Measurements from ENCODE around the gene KRT7. TPM values are rescaled to one million over a fixed set of nuclear protein-coding genes. Genes with fewer than 3 reads are reported as not detected.

The KRT7 gene
- polyA plus RNA-seq, 1 experiment: 659 TPM

- CTCF ChIA-PET: interaction anchor here (3.1 to 3.3 kb wide), 2 partner anchors 11 to 13 kb away, joined by 11 to 23 read pairs; no protein-coding TSS in a partner anchor
These were observed 6.6 kb upstream of the KRT7 start for GRCh38 chr12:52226446-52226845.

DNA sequence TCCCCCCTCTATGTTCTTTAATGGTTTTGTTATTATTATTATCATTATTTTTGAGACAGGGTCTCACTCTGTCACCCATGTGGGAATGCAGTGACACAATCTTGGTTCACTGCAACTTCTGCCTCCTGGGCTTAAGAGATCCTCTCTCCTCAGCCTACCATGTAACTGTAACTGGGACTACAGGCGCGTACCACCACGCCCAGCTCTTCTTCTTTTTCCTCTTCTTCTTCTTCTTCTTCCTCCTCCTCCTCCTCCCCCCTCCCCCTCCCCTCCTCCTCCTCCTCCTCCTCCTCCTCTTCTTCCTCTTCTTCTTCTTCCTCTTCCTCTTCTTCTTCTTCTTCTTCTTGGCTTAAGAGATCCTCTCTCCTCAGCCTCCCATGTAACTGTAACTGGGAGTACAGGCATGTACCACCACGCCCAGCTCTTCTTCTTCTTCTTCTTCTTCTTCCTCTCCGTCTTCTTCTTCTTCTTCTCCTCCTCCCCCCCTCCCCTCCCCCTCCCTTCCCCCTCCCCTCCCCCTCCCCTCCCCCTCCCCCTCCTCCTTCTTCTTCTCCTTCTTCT, 5.4 kb upstream of the KRT7 start:
- ChIA-PET CTCF (interaction anchor here (1.4 to 3.3 kb wide), 2 partner anchors 12 to 14 kb away, joined by 6 to 11 read pairs; no protein-coding TSS in a partner anchor), POLR2A (no interaction called here)
- Histone ChIP-seq H3K4me3 (ENCODE audit: low read depth, low read length) (no peak overlapping the region), H3K36me3 (ENCODE audit: control insufficient read depth, insufficient read depth, low read length) (no peaks in the 10 kb centered on the region), H3K27me3 (ENCODE audit: control insufficient read depth, insufficient read depth, low read length) (no peaks in the 10 kb centered on the region)
- no peak for TF ChIP-seq CTCF (IDR thresholded peaks at IDR 0.05; ENCODE audit: insufficient read depth, low read depth, low read length)
- no peak for DNase-seq (ENCODE audit: low read depth)

More at GRCh38 chr12:52226446-52226845, 6.6 kb upstream of the KRT7 start:
- H3K4me3 ChIP-seq (ENCODE audit: low read depth, low read length): no peak overlapping the region
- no peak for DNase-seq (ENCODE audit: low read depth)
- no peak for TF ChIP-seq CTCF (IDR thresholded peaks at IDR 0.05; ENCODE audit: insufficient read depth, low read depth, low read length)
- H3K27me3 ChIP-seq (ENCODE audit: control insufficient read depth, insufficient read depth, low read length): no peaks in the 10 kb centered on the region
- no peaks in the 10 kb centered on the region for H3K36me3 ChIP-seq (ENCODE audit: control insufficient read depth, insufficient read depth, low read length)
- POLR2A ChIA-PET: no interaction called here

DNA sequence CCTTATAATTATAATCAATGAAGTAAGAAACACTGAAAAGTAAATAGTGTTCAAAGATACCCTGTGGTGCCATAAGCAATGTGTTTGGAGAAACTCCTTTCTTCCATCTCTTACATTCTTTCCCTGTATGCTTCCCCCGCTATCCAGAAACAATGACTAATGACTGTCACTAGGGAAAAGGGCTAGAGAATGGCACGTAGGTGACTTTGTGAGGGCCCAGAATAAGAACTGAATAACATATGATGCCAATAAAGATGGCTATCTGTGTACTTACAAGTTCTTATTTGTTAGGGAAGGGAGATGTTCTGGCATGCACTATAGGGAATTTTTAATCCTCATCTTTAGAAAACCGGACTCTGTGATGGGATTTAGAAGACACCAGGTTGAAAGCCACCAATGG, 4.7 kb upstream of the KRT7 start:
- H3K4me3 ChIP-seq (ENCODE audit: low read depth, low read length): no peak overlapping the region
- no peak for TF ChIP-seq CTCF (IDR thresholded peaks at IDR 0.05; ENCODE audit: insufficient read depth, low read depth, low read length)
- ChIA-PET POLR2A (no interaction called here), CTCF (interaction anchor here (2.6 kb wide), 1 partner anchor 16 kb away, joined by 14 read pairs; no protein-coding TSS in a partner anchor)
- no peak for DNase-seq (ENCODE audit: low read depth)
- H3K27me3 ChIP-seq (ENCODE audit: control insufficient read depth, insufficient read depth, low read length): no peaks in the 10 kb centered on the region
- H3K36me3 ChIP-seq (ENCODE audit: control insufficient read depth, insufficient read depth, low read length): no peaks in the 10 kb centered on the region

GRCh38 chr12:52228931-52229330, 4.1 kb upstream of the KRT7 start:
- no peak for TF ChIP-seq CTCF (IDR thresholded peaks at IDR 0.05; ENCODE audit: insufficient read depth, low read depth, low read length)
- POLR2A ChIA-PET: no interaction called here
- Histone ChIP-seq H3K36me3 (ENCODE audit: control insufficient read depth, insufficient read depth, low read length) (no peaks in the 10 kb centered on the region), H3K27me3 (ENCODE audit: control insufficient read depth, insufficient read depth, low read length) (no peaks in the 10 kb centered on the region), H3K4me3 (ENCODE audit: low read depth, low read length) (no peak overlapping the region)
- DNase-seq (ENCODE audit: low read depth): no peak
- CTCF ChIA-PET: interaction anchor here (1.2 to 2.6 kb wide), 4 partner anchors 16 to 98 kb away, joined by 3 to 14 read pairs (median 6); no protein-coding TSS in a partner anchor

GRCh38 chr12:52229836-52230343, 3.2 kb upstream of the KRT7 start:
- TF ChIP-seq CTCF (IDR thresholded peaks at IDR 0.05; ENCODE audit: insufficient read depth, low read depth, low read length): no peak
- no peak for DNase-seq (ENCODE audit: low read depth)
- ChIA-PET POLR2A (interaction anchor here (1.1 kb wide), 1 partner anchor 51 kb away, joined by 3 read pairs; no protein-coding TSS in a partner anchor), CTCF (interaction anchor here (0.8 to 2.6 kb wide), 6 partner anchors 15 to 97 kb away, joined by 3 to 14 read pairs (median 6); no protein-coding TSS in a partner anchor)
- Histone ChIP-seq H3K36me3 (ENCODE audit: control insufficient read depth, insufficient read depth, low read length) (no peaks in the 10 kb centered on the region), H3K4me3 (ENCODE audit: low read depth, low read length) (no peak overlapping the region), H3K27me3 (ENCODE audit: control insufficient read depth, insufficient read depth, low read length) (no peaks in the 10 kb centered on the region)

All from BJ (cell line).